Uterus (tissue), 2 donors: Measurements from ENCODE around the gene NUFIP1.

Experiments
- CTCF ChIP-seq, 4 experiments: fragments of 200-600 bp in 2 of 4; fragments of 450-650 bp in 2 of 4; sonication (generic) in 2 of 4; IDR thresholded peaks; one replicate each; pipeline ENCODE4 v1.5.1; 2016 to 2019; ENCODE audit warnings: antibody characterized with exemption in 4 of 4, mild to moderate bottlenecking in 2 of 4, moderate library complexity in 1 of 4
- POLR2A ChIP-seq, 2 donors: fragments of 450-650 bp; IDR thresholded peaks; one replicate each; pipeline ENCODE4 v1.6.1; 2016; ENCODE audit warnings: antibody characterized with exemption in 2 of 2, mild to moderate bottlenecking in 1 of 2, moderate library complexity in 1 of 2

DNA sequence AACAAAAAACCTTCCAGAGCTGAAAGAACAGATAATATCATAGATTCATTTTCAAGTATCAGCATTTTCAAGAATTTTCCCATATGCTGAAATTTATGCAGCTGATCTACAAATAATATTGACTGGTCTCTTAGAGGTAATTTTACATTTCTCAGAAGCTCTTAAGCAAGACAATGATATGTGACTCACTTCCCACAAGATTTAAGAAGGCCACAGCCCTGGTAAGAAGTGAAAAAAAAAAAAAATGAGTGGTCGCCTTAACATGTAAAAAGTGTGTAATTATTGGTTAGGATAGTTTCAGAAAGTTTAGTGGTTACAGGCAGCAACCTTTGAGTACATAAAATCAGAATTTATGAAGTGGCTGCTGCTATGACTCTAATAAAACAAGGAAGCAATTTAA lies 54.5 kb downstream of the NUFIP1 start:
- no peak for TF ChIP-seq POLR2A (IDR thresholded peaks at IDR 0.05)
- TF ChIP-seq CTCF (IDR thresholded peaks at IDR 0.05): no peak
